ENCODE data around the gene ZNF433. TPM values are rescaled to one million over a fixed set of nuclear protein-coding genes. Genes with fewer than 3 reads are reported as not detected.
A peak's percentile ranks its signal among the peaks of the same experiment; 100 is the strongest.

The ZNF433 gene
- total and polyA plus RNA-seq, 2 donors (not counting 3 experiments of a cell fraction or from before 2014, with no cell fraction given), result 1.8 to 2.1 TPM

DNA sequence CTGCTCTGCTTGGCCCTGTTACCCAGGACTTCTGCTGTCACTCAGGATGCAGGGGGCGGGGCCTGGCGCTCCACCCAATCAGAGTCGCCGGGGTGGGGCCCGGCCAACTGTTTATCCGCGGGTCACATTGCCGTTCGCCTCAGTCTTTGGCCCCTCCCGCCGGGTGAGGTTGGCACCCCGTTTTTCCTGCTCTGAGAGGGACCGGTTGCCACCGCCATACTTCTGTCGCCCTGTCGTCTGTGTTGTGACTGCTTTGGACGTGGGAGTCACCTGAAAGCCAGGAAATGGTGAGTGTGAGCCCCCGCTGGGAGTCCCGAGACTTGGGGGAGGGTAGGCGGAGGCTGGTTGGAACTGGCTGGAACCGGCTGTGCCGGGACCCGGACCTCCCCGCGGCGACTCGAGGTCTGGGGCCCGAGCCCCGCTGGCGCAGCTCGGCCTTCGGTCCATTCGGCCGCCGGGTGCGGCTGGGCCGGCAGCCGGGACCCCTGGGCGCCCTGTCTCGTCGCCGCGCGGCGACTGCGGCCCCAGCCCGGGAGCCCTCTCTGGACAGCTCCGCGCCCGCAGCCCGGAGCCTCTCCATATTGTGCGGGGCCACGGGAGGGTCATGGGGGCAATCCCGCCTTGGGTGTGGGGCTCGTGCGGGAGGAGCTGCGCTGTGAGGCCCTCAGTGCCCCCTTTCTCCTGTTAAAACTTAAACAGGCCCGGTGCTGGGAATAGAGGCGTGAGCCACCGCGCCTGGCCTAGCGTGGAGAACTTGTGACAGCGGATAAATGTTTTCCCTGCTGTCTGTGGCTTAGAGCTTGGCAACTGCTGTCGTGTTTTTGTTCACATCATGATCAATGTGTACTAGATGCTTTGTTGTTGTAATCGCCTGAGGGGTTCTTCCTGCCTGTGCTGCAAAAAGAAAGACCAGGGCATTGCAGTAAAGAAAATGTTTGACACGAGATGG lies 29.4 kb upstream of the ZNF433 start, which contains the start of gene ZNF844:
Gene ZNF844 (plus strand): TSS at position 142 of the 949 bp plus-strand sequence. CDS start 143 bp downstream, at position 285.
- Histone ChIP-seq H3K79me2 (ENCODE audit: control insufficient read depth, insufficient read depth, low read length) (no peaks in the 10 kb centered on the region), H3K9me1 (replicated peaks; ENCODE audit: control insufficient read depth, extremely low read depth, insufficient read depth, low read length) (no peaks in the 10 kb centered on the region), H3K4me1 (ENCODE audit: control insufficient read depth, extremely low read depth, insufficient read depth, low read length) (no peaks in the 10 kb centered on the region), H4K20me1 (replicated peaks; ENCODE audit: control insufficient read depth, extremely low read depth, insufficient read depth, low read length) (no peaks in the 10 kb centered on the region), H3K27ac (ENCODE audit: insufficient read depth, low read depth, low read length) (peak within 1 kb of the TSS; percentile 55), H2AFZ (ENCODE audit: low read depth, low read length) (peak within 1 kb of the TSS; percentile 93), H3K36me3 (ENCODE audit: control insufficient read depth in 2 of 2, extremely low read depth in 1 of 2, insufficient read depth in 2 of 2, low read length in 2 of 2) (no peaks in the 10 kb centered on the region), H3K4me3 (replicated peaks in 1 of 3; ENCODE audit: insufficient read depth in 1 of 3, low read depth in 1 of 3, low read length in 3 of 3) (peak within 1 kb of the TSS; percentile 53 to 75 (median 70)), H3K9ac (replicated peaks; ENCODE audit: extremely low read depth, insufficient read depth, low read length) (peak within 1 kb of the TSS; percentile 67), H3K4me2 (ENCODE audit: insufficient read depth, low read length) (peak within 1 kb of the TSS; percentile 86), H3K9me3 (replicated peaks; ENCODE audit: control insufficient read depth, insufficient read depth, low read length) (no peaks in the 10 kb centered on the region), H3K27me3 (ENCODE audit: control insufficient read depth in 2 of 2, insufficient read depth in 2 of 2, low read length in 2 of 2) (no peaks in the 10 kb centered on the region)
- POLR2A ChIA-PET, result interaction anchor here (0.7 kb wide), 1 partner anchor 9 kb away, joined by 4 read pairs; no protein-coding TSS in a partner anchor
- intact Hi-C loops (cut with micrococcal nuclease), result no loop called here
- TF ChIP-seq GATA2 (IDR thresholded peaks at IDR 0.05; ENCODE audit: insufficient read depth, insufficient read length, low read depth, low read length) (no peak), MYC (IDR thresholded peaks at IDR 0.05; ENCODE audit: low read depth, low read length) (no peak), FOS (IDR thresholded peaks at IDR 0.05; ENCODE audit: borderline replicate concordance, insufficient read depth, low read length) (no peak), JUN (IDR thresholded peaks at IDR 0.05; ENCODE audit: borderline replicate concordance, insufficient read depth, insufficient read length, low read depth) (no peak), POLR2A (IDR thresholded peaks at IDR 0.05; ENCODE audit: low read depth, low read length) (no peak), EZH2 (IDR thresholded peaks at IDR 0.05; ENCODE audit: borderline replicate concordance, low read depth, low read length, severe bottlenecking) (no peak), POLR2AphosphoS5 (IDR thresholded peaks at IDR 0.05; ENCODE audit: insufficient read depth, low read depth, low read length) (no peak)
- TF ChIP-seq, protein P1, sequence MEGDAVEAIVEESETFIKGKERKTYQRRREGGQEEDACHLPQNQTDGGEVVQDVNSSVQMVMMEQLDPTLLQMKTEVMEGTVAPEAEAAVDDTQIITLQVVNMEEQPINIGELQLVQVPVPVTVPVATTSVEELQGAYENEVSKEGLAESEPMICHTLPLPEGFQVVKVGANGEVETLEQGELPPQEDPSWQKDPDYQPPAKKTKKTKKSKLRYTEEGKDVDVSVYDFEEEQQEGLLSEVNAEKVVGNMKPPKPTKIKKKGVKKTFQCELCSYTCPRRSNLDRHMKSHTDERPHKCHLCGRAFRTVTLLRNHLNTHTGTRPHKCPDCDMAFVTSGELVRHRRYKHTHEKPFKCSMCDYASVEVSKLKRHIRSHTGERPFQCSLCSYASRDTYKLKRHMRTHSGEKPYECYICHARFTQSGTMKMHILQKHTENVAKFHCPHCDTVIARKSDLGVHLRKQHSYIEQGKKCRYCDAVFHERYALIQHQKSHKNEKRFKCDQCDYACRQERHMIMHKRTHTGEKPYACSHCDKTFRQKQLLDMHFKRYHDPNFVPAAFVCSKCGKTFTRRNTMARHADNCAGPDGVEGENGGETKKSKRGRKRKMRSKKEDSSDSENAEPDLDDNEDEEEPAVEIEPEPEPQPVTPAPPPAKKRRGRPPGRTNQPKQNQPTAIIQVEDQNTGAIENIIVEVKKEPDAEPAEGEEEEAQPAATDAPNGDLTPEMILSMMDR (IDR thresholded peaks at IDR 0.05; ENCODE audit: extremely low read depth in 1 of 2, insufficient read depth in 1 of 2, low read depth in 1 of 2, low read length in 2 of 2), result no peak
- TF ChIP-seq, protein P2, sequence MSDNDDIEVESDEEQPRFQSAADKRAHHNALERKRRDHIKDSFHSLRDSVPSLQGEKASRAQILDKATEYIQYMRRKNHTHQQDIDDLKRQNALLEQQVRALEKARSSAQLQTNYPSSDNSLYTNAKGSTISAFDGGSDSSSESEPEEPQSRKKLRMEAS (IDR thresholded peaks at IDR 0.05; ENCODE audit: insufficient read depth, insufficient read length), result no peak
- DNase-seq (ENCODE audit: low read depth, low spot score) (peak; percentile 77), FAIRE-seq (peak; percentile 89)
- dilution Hi-C loops (cut with MboI; ENCODE audit: extremely low pct_ligation_motif_present, low sequenced_read_pairs), result no loop called here
- TSS peak; percentile 61 for BruUV-seq (replicated peaks)
- CTCF ChIA-PET, result no interaction called here
